Measurements from ENCODE around the gene CFAP61. TPM values are rescaled to one million over a fixed set of nuclear protein-coding genes. Genes with fewer than 3 reads are reported as not detected.

CFAP61 gene
- polyA plus RNA-seq, 1 experiment: not detected

DNA sequence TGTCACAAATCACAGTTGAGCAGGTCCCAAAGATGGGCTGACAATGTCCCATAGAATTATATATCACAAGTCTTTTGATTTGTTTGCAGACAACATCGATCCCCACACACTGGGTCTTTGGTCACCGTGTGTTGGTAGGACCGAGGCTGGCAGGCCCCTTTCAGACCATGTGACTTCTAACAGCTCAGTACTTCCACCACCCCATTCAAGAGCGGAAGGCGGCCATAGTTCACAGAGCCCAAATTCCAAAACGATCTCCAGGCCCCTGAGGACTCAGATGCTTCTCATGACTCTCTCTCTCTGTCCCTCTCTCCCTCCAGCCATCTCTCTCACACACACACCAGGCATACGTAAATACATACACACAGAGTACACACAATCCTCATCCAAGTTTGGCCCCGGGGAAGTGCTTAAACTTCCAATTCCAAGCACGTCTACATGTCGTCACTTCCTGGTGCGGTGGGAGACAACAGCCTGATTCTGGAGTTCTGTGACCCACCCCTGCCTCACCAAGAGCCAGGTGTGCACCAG, 159.7 kb downstream of the CFAP61 start:
- H3K4me3 ChIP-seq (ENCODE audit: low read depth, low read length): no peak overlapping the region
- POLR2A ChIA-PET: interaction anchor here (0.9 kb wide), 1 partner anchor 8 kb away, joined by 5 read pairs; no protein-coding TSS in a partner anchor
- peaks cover 9% of the 10 kb centered on the region for H3K27me3 ChIP-seq (ENCODE audit: control insufficient read depth, insufficient read depth, low read length)
- H3K36me3 ChIP-seq (ENCODE audit: control insufficient read depth, insufficient read depth, low read length): no peaks in the 10 kb centered on the region
- CTCF ChIA-PET: interaction anchor here (0.7 kb wide), 1 partner anchor 453 kb away, joined by 3 read pairs; no protein-coding TSS in a partner anchor
- no peak for DNase-seq (ENCODE audit: low read depth)
- TF ChIP-seq, protein P1, sequence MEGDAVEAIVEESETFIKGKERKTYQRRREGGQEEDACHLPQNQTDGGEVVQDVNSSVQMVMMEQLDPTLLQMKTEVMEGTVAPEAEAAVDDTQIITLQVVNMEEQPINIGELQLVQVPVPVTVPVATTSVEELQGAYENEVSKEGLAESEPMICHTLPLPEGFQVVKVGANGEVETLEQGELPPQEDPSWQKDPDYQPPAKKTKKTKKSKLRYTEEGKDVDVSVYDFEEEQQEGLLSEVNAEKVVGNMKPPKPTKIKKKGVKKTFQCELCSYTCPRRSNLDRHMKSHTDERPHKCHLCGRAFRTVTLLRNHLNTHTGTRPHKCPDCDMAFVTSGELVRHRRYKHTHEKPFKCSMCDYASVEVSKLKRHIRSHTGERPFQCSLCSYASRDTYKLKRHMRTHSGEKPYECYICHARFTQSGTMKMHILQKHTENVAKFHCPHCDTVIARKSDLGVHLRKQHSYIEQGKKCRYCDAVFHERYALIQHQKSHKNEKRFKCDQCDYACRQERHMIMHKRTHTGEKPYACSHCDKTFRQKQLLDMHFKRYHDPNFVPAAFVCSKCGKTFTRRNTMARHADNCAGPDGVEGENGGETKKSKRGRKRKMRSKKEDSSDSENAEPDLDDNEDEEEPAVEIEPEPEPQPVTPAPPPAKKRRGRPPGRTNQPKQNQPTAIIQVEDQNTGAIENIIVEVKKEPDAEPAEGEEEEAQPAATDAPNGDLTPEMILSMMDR (IDR thresholded peaks at IDR 0.05; ENCODE audit: insufficient read depth, low read depth, low read length): no peak

DNA sequence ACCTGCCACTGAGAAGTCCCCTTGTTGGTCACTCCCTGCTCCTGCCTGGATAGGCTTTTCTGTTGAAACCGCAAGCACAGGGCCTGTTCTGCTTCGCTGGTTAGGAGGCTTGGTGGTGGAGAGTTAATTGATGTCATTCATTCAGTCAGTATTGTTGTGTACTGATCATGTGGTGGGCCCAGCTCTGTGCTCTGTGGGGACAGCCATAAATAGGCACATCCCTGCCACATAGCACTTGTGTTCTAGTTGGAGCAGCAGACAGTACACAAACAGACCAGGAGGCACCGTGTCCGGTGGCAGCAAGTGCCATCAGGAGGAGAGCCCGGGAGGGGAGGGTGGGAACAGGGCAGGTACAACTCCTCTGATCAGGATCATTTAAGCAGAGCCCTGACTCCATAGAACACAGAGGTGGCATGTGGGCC, 160.4 kb downstream of the CFAP61 start:
- CTCF ChIA-PET: no interaction called here
- TF ChIP-seq, protein P1 (IDR thresholded peaks at IDR 0.05; ENCODE audit: insufficient read depth, low read depth, low read length): no peak
- POLR2A ChIA-PET: no interaction called here

DNA sequence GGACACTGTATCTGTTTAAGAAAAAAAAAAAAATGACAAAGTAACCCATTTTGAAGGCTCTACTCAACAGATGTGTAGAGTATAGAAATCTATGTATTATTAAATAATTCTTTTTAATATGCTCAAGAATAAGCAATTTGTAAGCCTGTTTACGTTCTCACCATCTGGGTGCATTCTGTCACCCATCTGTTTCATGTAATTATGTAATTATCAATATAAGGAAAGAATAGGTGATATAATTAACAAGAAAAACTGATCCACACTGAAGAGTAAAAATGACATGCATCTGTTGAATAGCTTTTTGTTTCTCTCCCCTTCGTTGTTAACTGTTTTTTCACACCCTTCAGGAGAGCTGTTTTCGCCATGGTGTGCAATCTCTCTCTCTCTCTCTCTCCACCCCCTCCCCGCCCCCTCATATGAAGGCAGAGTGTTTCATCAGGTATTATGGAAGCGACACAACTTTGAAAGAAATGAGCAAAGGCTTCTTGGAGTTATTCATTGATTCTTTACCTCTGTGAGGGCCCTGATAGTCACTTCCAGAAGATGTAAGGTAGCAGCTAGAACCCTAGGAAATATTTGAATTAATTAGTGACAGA, 161.3 kb downstream of the CFAP61 start:
- no peak overlapping the region for H3K4me3 ChIP-seq (ENCODE audit: low read depth, low read length)
- TF ChIP-seq, protein P1 (IDR thresholded peaks at IDR 0.05; ENCODE audit: insufficient read depth, low read depth, low read length): no peak
- POLR2A ChIA-PET: no interaction called here
- H3K36me3 ChIP-seq (ENCODE audit: control insufficient read depth, insufficient read depth, low read length): no peaks in the 10 kb centered on the region
- DNase-seq (ENCODE audit: low read depth): no peak
- CTCF ChIA-PET: no interaction called here
- peaks cover 8% of the 10 kb centered on the region for H3K27me3 ChIP-seq (ENCODE audit: control insufficient read depth, insufficient read depth, low read length)

More for the DNA sequence above, 160.4 kb downstream of the CFAP61 start:
- Histone ChIP-seq H3K36me3 (ENCODE audit: control insufficient read depth, insufficient read depth, low read length) (no peaks in the 10 kb centered on the region), H3K27me3 (ENCODE audit: control insufficient read depth, insufficient read depth, low read length) (peaks cover 9% of the 10 kb centered on the region), H3K4me3 (ENCODE audit: low read depth, low read length) (no peak overlapping the region)
- no peak for DNase-seq (ENCODE audit: low read depth)

DNA sequence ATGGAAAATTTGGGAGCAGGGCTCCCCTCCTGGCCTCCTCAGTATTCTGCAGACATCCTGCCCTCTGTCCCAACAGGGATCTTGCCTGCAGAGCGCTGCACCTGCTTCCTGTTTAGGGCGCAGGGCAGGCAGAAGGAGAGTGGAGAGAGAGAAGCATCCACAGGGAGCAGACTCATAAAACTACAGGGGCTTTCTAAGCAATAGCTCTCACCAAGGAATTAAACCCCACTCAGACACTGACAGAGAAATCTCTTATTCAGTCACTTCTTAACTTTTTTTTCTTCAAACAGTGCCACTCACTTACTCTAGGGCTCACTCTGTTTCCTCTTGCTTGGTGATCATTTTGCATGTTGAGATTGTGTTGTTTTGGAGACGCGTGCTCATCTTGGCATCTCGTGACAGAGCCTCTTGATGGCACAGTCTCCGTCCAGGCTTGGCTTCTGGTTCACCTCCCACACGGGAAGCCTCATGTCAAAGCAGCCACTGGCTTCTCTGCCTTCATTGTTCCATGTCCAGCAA, 162.5 kb downstream of the CFAP61 start:
- Histone ChIP-seq H3K4me3 (ENCODE audit: low read depth, low read length) (no peak overlapping the region), H3K27me3 (ENCODE audit: control insufficient read depth, insufficient read depth, low read length) (peaks cover 4% of the 10 kb centered on the region), H3K36me3 (ENCODE audit: control insufficient read depth, insufficient read depth, low read length) (no peaks in the 10 kb centered on the region)
- ChIA-PET POLR2A (no interaction called here), CTCF (no interaction called here)
- DNase-seq (ENCODE audit: low read depth): no peak
- TF ChIP-seq, protein P1 (IDR thresholded peaks at IDR 0.05; ENCODE audit: insufficient read depth, low read depth, low read length): no peak

DNA sequence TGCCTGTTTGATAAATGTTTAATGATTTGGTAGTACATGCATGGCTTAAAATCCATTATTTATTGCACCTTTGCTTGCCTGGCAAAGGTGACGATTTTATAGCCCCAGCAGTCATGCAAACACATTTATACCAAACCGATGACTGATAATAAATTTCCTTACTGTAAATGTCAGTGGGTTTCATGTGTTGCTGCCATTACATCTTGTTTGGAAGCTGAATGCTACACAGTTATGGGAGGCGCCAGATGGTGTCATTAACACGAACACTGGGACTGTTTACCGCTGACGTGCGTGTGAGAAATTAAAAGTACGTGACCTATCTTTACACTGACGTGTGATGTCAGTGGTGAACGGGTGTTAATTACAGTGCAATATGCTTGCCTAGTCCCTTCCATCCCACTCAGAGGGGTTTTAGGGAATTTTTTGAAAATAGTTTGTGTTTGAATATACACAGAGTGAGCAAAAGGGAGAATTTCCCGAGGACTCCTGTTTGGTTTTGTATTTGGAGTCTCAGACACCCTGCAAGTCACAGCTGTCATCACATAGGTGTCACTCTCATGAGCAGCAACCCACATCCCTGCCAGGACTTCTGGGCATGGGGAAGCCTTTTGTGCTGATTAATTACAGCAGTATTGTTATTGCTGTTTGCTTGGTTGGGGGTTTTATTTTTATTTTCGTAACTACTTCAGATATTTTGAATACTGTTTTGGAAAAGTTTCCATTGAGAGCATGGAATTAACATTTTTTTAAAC, 163.8 kb downstream of the CFAP61 start:
- H3K27me3 ChIP-seq (ENCODE audit: control insufficient read depth, insufficient read depth, low read length): peaks cover 4% of the 10 kb centered on the region
- no peak overlapping the region for H3K4me3 ChIP-seq (ENCODE audit: low read depth, low read length)
- CTCF ChIA-PET: no interaction called here
- TF ChIP-seq, protein P1 (IDR thresholded peaks at IDR 0.05; ENCODE audit: insufficient read depth, low read depth, low read length): no peak
- POLR2A ChIA-PET: no interaction called here
- H3K36me3 ChIP-seq (ENCODE audit: control insufficient read depth, insufficient read depth, low read length): no peaks in the 10 kb centered on the region
- no peak for DNase-seq (ENCODE audit: low read depth)

All from BJ (cell line).